Erythroblast (primary cell): Measurements from ENCODE around the gene PTPRD.

Source experiments
- GATA1 ChIP-seq: IDR thresholded peaks from 2 replicates; pipeline ENCODE4 v1.6.1; 2011; ENCODE audit warnings: low read depth, mild to moderate bottlenecking, control low read depth, low read length, moderate library complexity
- POLR2A ChIP-seq: IDR thresholded peaks from 2 replicates; pipeline ENCODE4 v1.6.1; 2011; ENCODE audit warnings: mild to moderate bottlenecking, low read length

DNA sequence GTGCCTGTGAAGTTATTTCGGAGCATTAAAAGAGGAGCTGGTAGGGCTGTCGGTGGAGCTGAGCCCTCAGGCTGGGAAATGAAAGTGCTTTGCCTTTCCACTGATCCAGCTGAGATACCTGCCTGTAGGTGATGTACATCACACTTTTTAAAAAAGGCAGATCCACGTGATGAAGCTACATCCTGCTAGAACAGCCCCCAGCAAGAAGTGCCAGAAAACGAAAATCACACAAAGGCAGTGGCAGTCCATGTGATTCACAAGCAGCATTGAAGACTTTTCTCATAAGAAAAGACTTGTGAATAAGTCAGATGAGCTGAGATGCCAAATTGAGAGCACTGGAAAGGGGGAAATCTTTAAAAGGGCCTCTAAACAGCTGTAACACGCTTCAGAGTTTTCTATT, 765.1 kb downstream of the PTPRD start:
- no peak for TF ChIP-seq POLR2A
- TF ChIP-seq GATA1: no peak
